Measurements from ENCODE around the gene RGS1. TPM values are rescaled to one million over a fixed set of nuclear protein-coding genes. Genes with fewer than 3 reads are reported as not detected.

The RGS1 gene
- polyA plus RNA-seq, 1 of the 3 experiments (the other 2 are of a cell fraction), result 0.12 TPM

- Histone ChIP-seq H3K9me3 (no peaks in the 10 kb centered on the region), H3F3A (replicated peaks; ENCODE audit: insufficient read depth) (peaks cover 35% of the 10 kb centered on the region), H4K20me1 (ENCODE audit: insufficient read depth) (no peaks in the 10 kb centered on the region), H3K27me3 (ENCODE audit: insufficient read depth) (no peaks in the 10 kb centered on the region), H3K9ac (no peak overlapping the region), H3K9me2 (no peaks in the 10 kb centered on the region), H3K4me2 (no peak overlapping the region), H3K27ac (ENCODE audit: low read depth in 2 of 2, low read length in 1 of 2) (peak overlapping the region in 1 of 2 experiments; percentile 68; a peak in 1 of 4 replicates), H3K36me3 (replicated peaks in 1 of 2; ENCODE audit: control insufficient read depth in 1 of 2, insufficient read depth in 2 of 2, low read length in 1 of 2) (peaks cover 0 to 34% of the 10 kb centered on the region in 2 experiments), H3K4me3 (ENCODE audit: low read depth in 2 of 2, low read length in 1 of 2) (no peak overlapping the region), H3K4me1 (ENCODE audit: control insufficient read depth in 1 of 2, insufficient read depth in 2 of 2, low read depth in 1 of 2, low read length in 1 of 2) (peaks cover 5 to 38% of the 10 kb centered on the region in 2 experiments; a peak in 3 of 4 replicates), H2AFZ (ENCODE audit: low read depth) (no peak overlapping the region), H3K79me2 (ENCODE audit: insufficient read depth) (peaks cover 60% of the 10 kb centered on the region)
- DNase-seq, result no peak
- POLR2A ChIA-PET, result no interaction called here
- no peak for TF ChIP-seq TCF12 (IDR thresholded peaks at IDR 0.05)
- TF ChIP-seq TAF1 (IDR thresholded peaks at IDR 0.05; ENCODE audit: borderline replicate concordance, low read depth, low read length), result no peak
- TF ChIP-seq RCOR1 (IDR thresholded peaks at IDR 0.05; ENCODE audit: low read length), result no peak
- no peak for TF ChIP-seq NFIC (IDR thresholded peaks at IDR 0.05; ENCODE audit: borderline replicate concordance)
- TF ChIP-seq CTCF (IDR thresholded peaks at IDR 0.05), result no peak
- TF ChIP-seq USF2 (IDR thresholded peaks at IDR 0.05; ENCODE audit: borderline replicate concordance, low read depth, low read length), result no peak
- TF ChIP-seq IRF3 (IDR thresholded peaks at IDR 0.05; ENCODE audit: low read depth, low read length), result no peak
- no peak for TF ChIP-seq ELF1 (IDR thresholded peaks at IDR 0.05)
- no peak for TF ChIP-seq REST (IDR thresholded peaks at IDR 0.05; ENCODE audit: low read depth, low read length)
- CTCF ChIA-PET, result no interaction called here
- 54% methylated on average over 3 of the region's 3 CpGs for WGBS (ENCODE audit: low lambda C conversion rate)
These were observed 39.5 kb upstream of the RGS1 start for GRCh38 chr1:192535916-192536664.

Measured in SK-N-SH (cell line).